GM06990 (cell line): ENCODE data around the gene FLNC.
A peak's percentile ranks its signal among the peaks of the same experiment; 100 is the strongest.

Experiments used
- DNase-seq: peaks from one replicate; pipeline ENCODE4 v3.0.0-alpha.2; 2011; ENCODE audit not compliant: insufficient read length; ENCODE audit errors: extremely low read depth
- H3K27me3 ChIP-seq: replicated peaks from 2 replicates; pipeline ENCODE4 v1.6.0; 2011; ENCODE audit warnings: low read length; ENCODE audit not compliant: control insufficient read depth, insufficient read depth
- H3K36me3 ChIP-seq: 2 replicates; pipeline ENCODE4 v1.5.1; 2011; ENCODE audit warnings: low read length; ENCODE audit not compliant: control insufficient read depth, insufficient read depth
- H3K4me3 ChIP-seq: replicated peaks from 2 replicates; pipeline ENCODE4 v1.5.1; 2011; ENCODE audit warnings: low read depth, mild to moderate bottlenecking, control low read depth, low read length
- CTCF ChIP-seq: IDR thresholded peaks from 2 replicates; pipeline ENCODE4 v1.5.1; 2011; ENCODE audit warnings: low read length, control low read depth, mild to moderate bottlenecking, inconsistent platforms; ENCODE audit not compliant: insufficient read depth, poor library complexity, severe bottlenecking

Gene FLNC

DNA sequence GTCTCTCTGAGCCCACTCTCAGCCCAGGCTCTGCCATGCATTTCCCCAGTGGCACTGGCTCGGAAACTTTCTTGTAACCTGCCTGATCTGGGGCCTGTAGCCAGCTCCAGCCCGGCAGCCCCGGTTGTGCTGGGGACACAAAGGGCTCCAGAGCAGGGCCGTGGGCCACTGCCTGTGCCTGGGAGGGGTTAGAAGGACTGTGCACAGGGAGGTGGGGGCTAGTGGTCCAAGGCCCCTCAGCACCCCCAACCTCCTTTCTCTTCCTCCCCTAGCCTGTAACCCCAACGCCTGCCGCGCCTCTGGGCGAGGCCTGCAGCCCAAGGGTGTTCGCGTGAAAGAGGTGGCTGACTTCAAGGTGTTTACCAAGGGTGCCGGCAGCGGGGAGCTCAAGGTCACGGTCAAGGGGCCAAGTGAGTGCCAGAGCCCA, 9.6 kb downstream of the FLNC start:
- H3K4me3 ChIP-seq = no peak overlapping the region
- DNase-seq = no peak
- no peaks in the 10 kb centered on the region for H3K36me3 ChIP-seq
- no peaks in the 10 kb centered on the region; the same call in 1 of the 2 replicates for H3K27me3 ChIP-seq
- TF ChIP-seq CTCF = no peak

GRCh38 chr7:128840326-128841170, 10.3 kb downstream of the FLNC start:
- Histone ChIP-seq H3K27me3 (no peaks in the 10 kb centered on the region; the same call in 1 of the 2 replicates), H3K36me3 (no peaks in the 10 kb centered on the region), H3K4me3 (no peak overlapping the region)
- TF ChIP-seq CTCF = no peak
- no peak for DNase-seq

DNA sequence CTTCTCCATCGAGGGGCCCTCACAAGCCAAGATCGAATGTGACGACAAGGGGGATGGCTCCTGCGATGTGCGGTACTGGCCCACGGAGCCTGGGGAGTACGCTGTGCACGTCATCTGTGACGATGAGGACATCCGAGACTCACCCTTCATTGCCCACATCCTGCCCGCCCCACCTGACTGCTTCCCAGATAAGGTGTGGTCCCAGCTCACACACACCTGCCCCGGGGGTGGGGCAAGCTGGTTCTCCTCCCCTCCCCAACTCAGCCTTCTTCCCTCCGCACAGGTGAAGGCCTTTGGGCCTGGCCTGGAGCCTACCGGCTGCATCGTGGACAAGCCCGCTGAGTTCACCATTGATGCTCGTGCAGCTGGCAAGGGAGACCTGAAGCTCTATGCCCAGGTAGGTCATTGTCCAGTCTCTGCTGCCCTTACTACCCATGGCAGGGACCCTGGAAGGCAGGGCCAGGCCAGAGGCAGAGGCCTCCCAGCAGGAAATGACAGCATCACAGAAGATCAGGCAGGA, 11.0 kb downstream of the FLNC start:
- no peak for DNase-seq
- no peaks in the 10 kb centered on the region for H3K36me3 ChIP-seq
- no peak for TF ChIP-seq CTCF
- H3K4me3 ChIP-seq = no peak overlapping the region
- H3K27me3 ChIP-seq = no peaks in the 10 kb centered on the region; the same call in 1 of the 2 replicates

DNA sequence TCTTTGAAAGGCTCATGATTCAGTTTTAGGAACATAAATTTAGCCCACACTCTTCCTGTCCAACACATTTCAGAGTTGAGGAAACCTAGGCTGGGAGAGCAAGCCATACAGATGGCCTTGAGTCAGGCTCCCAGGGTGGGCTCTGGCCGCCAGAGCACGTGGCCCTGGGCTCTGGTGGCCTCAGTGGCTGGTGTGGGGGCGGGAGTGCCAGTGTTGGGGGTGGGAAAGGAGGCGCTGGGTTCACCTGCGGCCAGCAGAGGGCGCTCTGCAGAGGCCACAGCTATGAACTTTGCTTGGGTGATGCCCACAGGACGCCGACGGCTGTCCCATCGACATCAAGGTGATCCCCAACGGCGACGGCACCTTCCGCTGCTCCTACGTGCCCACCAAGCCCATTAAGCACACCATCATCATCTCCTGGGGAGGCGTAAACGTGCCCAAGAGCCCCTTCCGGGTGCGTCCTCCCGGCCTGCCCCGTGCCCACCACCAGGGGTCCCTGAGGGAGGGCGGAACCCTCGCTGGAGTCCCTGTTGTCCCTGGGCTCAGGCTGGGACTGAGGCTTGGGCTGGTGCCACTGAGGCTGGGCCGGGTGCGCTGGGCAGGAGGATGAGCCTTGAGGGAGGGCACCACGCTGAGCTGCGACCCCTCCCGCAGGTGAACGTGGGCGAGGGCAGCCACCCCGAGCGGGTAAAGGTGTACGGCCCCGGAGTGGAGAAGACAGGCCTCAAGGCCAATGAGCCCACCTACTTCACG, 11.9 kb downstream of the FLNC start:
- TF ChIP-seq CTCF = peak; percentile 87
- Histone ChIP-seq H3K36me3 (no peaks in the 10 kb centered on the region), H3K4me3 (no peak overlapping the region), H3K27me3 (no peaks in the 10 kb centered on the region; the same call in 1 of the 2 replicates)
- peak; percentile 60 for DNase-seq

GRCh38 chr7:128842674-128843641, 12.8 kb downstream of the FLNC start:
- no peak for DNase-seq
- H3K36me3 ChIP-seq = no peaks in the 10 kb centered on the region

More at GRCh38 chr7:128842674-128843641, 12.8 kb downstream of the FLNC start:
- Histone ChIP-seq H3K27me3 (no peaks in the 10 kb centered on the region; the same call in 1 of the 2 replicates), H3K4me3 (no peak overlapping the region)
- no peak for TF ChIP-seq CTCF
